Left colon (tissue), 2 donors: ENCODE data around the gene RUNX1. TPM values are rescaled to one million over a fixed set of nuclear protein-coding genes. Genes with fewer than 3 reads are reported as not detected.

Source experiments
- ATAC-seq: fragments of 200-7000 bp; cut with Tn5 transposase; one replicate; pipeline ENCODE4 v1.9.1; 2020; ENCODE audit warnings: mild to moderate bottlenecking, moderate library complexity
- DNase-seq, 2 donors: peaks; one replicate each; pipeline ENCODE4 v3.0.0-alpha.2; 2020
- intact Hi-C, 2 donors: fragments of 100-400 bp; cut with DNase I in 1 of 2; cut with micrococcal nuclease in 1 of 2; formaldehyde crosslinking; loops; one replicate each; pipeline versions ENCODE4 v1.11.2 to v1.14.0; 2022; cut with DNase I, micrococcal nuclease
- total RNA-seq, 2 donors: library from RNA; stranded (reverse); fragmentation: NEBNext Ultra II Directional; extraction: Animal tissue kit (Norgen Biotek cat#: 25700); gene quantifications; one replicate each; pipeline ENCODE4 v1.2.1, GENCODE V29; 2021
- donor health status: DM: no; HTN: no; CAD: no.
- donor health status: DM: yes; HTN: yes; CAD: no.

RUNX1 gene
- total RNA-seq, 2 donors from 2014 or later, result 17.7 to 25.8 TPM

DNA sequence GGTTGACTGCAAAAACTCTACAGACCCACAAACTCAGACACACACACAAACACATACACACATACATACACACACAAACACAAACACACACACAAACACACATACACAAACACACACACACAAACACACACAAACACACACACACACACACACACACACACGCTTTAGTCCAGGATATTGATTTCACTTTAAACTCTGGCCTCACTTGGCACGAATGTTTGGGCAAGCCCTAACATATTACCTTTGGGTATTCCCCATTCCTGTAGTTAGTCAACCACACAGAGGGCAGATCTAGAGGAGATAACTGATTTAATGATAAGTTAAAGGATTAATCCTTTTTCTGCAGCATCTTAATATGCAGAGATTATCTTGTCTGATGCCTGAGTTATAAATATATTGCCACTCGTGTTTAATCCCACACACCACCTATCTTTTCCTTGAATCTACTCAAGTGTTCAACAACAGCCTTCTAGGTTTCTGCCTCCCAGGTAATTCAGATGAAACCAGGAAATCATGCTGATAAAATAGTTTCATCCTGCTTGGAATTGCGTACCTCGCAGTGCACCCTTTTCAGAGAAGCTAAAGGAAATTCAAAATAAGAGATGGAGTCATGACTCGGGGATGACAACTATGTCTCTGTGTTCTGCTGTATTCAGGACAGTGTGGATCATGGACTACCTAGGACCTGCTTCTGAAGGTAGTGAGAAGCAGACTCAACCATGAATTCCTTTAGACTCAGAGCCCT lies 14.5 kb upstream of the RUNX1 start:
- ATAC-seq (peak; percentile 89), DNase-seq (no peak)
- intact Hi-C loops, result no loop called here

DNA sequence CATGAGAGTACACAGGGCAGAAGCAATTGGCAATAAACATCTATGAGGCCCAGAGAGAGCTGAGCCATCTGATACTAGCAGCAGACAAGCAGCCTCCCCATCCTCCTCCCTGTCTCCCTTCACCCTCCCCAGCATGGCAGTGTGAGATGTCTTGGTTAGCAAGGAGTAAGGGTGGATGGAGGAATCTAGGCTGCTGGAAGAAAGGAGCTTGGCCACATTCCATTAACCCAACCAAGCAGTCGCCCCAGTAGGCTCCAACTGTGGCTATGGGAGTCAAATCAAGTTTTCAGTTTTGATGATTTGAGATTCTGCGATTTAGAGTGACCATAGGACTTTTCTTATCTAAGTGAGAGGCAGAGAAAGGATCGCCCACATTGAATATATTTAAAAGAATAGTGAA lies 12.9 kb upstream of the RUNX1 start:
- intact Hi-C loops, result no loop called here
- ATAC-seq (no peak), DNase-seq (no peak)

DNA sequence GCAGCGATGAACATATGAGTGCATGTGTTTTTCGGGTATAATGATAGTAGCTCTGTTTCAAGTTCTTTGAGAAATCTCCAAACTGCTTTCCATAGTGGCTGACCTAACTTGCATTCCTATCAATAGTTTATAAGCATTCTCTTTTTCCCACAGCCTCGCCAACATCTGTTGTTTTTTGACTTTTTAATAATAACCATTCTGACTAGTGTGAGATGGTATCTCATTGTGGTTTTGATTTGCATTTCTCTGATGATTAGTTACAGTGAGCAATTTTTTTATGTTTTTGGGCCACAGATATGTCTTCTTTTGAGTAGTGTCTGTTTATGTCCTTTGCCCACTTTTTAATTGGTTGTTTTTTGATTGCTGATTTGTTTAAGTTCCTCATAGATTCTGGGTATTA lies 10.6 kb upstream of the RUNX1 start:
- no peak for DNase-seq
- intact Hi-C loops, result no loop called here
- no peak for ATAC-seq

DNA sequence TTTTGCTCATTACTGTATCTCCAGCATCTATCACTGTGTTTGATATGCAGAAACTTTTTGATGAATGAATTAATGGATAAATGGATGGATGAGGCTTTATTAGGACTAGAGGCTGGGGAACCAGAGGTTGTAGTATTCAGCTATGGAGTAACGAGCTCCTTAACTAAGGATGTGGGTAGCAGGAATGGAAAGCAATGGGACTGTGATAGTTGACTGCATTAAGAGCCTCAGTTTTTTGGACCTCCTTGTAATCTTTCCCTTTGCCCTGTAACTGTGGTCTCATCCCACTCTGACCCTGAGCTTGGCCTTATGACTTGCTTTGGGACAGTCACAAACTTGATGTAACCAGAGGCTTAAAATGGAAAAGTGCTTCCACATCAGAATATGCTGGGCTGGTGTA lies 9.0 kb upstream of the RUNX1 start:
- intact Hi-C loops, result no loop called here
- ATAC-seq (no peak), DNase-seq (no peak)

DNA sequence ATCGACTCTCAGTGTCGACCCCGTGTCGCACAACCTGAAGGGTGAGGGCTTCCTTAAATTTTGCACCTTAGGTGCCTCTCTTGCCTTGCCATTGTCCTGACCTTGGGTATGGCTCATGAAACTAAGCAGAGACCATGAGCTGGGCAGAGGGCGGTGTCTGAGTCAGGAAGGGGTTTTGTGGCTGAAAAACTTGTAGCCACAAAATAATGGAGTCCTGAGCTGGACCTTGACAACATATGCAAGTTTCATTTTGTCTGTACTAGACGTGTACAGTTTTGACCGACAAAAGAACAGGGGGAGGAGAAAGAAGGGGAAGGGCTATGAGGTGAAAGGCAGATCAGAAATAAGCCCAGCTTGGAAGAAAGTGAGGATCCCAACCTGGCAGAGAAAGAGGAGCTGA lies 8.3 kb upstream of the RUNX1 start:
- intact Hi-C loops, result no loop called here

DNA sequence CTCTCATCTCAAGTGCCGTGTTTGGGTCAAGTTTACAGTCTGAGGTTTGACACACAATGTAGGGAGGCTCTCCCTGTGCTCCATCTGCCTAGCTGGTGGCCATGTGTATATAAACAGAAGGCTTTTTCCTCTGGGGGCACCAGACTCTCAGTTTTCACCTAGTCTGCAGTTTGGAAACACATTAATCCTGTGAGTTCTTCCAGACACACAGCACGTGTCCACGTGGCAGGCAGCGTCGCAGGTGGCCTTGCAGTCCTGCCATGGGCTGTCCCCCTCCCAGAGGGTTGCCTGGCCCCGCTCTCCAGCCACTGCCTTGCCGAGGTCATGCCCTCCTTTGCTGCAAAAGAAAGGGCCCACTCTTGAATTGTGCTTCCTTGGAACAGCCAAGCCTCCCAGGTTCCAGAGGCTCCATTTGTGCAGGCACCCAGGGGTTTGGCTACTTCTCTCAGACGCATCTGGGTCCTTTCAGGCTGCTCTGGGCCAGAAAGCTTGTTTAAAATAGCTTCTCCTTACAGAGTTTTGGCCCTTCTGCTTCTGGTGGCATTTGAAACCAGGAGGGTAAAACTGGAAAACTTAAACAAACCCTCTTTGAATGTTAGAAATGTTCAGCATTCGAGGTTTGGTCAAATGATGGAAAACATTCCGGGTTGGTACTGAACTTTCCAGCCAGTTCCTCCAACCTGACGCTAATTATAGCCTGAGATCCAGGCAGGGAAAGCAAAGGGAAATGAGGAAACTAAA lies 4.4 kb upstream of the RUNX1 start:
- ATAC-seq (no peak), DNase-seq (no peak)
- intact Hi-C loops, result no loop called here

More for the DNA sequence above, 8.3 kb upstream of the RUNX1 start:
- ATAC-seq (no peak), DNase-seq (no peak)

DNA sequence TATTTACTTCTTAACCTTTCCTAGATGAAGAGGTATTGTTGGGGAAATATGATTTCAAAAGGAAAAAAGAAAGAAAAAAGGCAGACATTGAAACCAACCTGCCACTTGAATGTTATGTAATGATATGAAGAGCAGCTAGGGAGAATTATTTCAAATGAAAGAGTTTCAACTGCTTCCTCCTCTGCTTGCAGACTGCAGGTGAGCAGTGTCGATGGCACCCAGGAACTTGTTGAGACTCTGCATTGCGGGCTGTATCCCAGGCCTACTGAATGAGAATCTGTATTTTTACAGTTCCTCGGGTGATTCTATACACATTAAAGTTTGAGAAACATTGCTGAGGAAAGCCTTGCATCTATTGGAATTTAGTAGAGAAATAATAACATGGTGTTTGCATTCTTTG lies 3.7 kb upstream of the RUNX1 start:
- intact Hi-C loops, result no loop called here
- no peak for DNase-seq
- no peak for ATAC-seq

DNA sequence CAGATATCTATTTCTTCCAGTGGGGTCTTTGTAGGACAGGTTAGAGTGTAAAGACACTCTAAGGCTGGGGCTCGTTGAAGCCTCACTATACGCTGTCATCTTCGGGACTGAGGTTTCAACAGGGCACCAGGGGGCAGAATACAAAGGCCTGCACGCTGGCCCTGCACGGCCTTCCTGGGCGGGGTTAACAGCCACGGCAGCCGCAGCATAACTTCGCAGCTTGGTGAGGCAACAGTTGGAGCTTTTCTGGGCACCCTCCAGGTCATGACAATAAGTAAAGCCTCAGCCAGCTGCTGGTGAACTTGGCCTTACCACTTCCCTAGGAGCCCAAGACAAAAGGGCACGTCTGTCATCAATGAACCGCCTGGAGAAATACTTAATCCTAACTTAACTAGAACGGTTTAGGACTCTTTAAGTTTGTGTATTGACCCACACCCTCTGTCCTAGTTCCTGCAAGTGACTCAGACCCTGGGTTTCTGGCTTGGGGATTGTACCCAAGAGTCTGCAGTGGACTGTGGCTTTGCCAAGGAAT lies 2.3 kb upstream of the RUNX1 start:
- peak; percentile 93 for ATAC-seq
- intact Hi-C loops, result no loop called here
- DNase-seq, result peak; percentile 88

DNA sequence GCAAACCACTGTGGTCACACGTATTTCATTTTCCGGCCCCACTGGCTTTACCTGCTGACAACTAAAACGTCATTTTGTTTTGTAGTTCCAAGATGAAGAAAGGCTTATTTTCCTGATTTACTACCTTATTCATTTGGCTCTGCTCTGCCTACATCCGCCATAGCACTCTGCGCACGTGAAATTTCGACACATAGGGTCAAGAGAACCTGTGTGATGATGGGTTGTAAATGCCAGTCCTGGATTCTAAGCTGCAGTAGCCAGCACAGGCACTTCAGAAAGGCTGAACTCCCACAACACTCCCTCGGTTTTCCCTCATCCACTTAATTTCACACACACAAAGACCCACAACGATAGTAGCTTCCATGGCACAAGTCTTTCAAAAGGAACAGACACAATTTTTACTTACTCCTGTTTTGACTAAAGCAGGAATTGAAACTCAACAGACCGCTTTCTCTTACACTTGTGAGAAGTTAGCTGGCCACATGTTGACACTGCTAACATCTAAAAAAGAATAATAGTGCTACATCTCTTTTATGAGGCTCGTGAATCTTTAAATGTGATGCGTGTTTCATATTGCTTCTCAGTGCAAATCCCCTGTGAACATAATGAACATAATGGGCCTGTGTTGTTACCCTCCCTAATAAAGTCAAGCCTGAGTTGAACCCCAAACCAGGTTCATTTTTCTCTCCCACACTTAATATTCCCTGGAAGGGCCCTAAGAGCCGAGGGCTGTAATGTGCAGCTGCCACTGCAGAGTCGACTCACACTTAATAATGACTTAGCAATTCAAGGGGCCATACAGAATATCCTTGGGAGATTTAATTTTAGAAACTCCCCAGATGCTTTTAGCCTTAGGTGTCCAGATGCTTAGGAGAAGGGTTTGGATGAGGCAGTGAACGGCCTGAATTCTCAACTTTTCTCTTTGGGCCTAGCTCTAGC lies 1.5 kb upstream of the RUNX1 start:
- intact Hi-C loops, result no loop called here
- DNase-seq (no peak), ATAC-seq (no peak)

DNA sequence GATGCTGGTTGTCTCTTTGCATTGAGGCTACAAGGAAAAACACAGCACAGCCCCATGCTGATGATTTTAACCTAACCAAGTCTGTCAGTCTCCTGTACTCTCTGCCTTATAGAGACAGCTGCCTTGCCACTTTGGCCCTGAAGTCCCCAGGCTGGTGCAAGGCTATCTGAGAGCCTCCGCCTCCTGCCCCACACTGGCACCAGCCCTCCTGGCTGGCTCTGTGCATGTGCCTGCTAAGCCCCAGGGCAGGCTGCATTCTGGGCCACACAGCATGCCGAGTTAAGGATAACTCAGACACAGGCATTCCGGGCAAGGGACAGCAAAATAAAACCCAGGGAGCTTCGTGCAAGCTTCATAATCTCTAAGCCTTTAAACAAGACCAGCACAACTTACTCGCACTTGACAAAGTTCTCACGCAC lies 910 bp downstream of the RUNX1 start:
- DNase-seq, result peak in 1 of 2 donors; percentile 31
- ATAC-seq, result no peak
- intact Hi-C loops, result no loop called here

DNA sequence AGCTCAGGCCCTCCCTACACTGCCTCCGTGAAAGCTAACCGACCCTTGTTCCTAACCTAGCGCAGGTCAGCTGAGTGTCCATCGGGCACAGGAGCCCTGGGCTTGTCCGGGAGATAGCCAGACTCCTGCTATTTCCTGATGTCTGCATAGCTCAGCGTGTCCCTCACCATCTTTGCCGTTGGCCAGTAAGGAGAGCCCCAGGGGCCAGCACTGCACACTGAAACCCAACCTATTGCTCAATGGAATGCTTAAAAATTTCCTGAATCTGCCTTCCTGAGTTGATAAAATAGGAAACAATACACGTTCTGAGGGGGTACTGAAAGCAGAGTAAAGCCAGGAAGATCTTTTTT lies 2.2 kb downstream of the RUNX1 start:
- DNase-seq, result no peak
- intact Hi-C loops, result no loop called here
- ATAC-seq, result no peak

DNA sequence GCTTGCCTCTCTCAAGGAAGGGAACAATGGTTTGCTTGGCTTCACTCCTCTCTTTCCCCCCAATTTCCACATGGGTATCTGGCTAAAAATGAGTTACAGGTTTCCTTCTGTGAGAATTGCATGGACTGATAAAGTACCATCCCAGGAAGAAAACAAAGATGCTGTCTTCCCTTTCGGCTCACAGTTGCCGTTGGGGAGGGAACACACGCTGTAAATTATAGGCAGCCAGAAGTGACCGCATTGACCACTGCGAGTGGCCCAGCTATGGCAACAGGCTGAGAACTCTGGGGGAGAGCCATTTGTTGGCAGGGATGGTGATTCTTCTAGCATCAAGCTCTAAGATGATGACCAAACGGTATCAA lies 2.9 kb downstream of the RUNX1 start:
- ATAC-seq (no peak), DNase-seq (no peak)
- intact Hi-C loops, result no loop called here

DNA sequence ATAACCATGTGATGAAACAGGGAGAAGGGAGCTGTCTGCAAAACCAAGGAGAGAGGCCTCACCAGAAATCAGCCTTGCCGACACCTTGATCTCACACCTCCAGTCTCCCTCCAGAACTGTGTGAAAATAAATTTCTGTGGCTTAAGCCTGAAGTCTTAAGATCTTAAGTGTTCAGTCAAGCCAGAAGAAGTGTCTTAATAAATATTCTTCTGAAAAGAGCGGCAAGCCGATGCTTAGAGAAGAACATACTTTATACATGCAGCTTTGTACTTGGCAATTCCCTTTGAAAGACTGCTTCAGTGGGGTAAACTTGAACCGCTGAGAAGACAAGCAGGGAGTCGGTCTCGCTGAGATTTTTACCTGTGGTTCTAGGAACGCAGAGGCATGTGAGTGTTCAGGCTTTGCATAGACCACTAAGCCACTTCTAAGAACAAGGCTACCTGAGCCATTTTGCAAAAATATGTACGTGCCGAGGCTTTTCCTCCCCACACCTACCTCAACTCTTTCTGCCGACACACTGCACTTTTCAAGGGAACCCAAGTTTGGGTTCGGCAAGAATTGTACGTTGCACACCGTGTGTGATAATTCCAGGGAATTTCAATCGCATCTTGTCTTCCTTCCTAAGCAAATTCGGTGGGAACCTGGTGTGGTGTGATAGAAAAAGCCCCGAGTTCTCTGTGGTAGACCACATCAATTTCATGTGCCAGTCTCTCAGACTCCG lies 3.4 kb downstream of the RUNX1 start:
- no peak for DNase-seq
- intact Hi-C loops, result no loop called here
- ATAC-seq, result no peak

DNA sequence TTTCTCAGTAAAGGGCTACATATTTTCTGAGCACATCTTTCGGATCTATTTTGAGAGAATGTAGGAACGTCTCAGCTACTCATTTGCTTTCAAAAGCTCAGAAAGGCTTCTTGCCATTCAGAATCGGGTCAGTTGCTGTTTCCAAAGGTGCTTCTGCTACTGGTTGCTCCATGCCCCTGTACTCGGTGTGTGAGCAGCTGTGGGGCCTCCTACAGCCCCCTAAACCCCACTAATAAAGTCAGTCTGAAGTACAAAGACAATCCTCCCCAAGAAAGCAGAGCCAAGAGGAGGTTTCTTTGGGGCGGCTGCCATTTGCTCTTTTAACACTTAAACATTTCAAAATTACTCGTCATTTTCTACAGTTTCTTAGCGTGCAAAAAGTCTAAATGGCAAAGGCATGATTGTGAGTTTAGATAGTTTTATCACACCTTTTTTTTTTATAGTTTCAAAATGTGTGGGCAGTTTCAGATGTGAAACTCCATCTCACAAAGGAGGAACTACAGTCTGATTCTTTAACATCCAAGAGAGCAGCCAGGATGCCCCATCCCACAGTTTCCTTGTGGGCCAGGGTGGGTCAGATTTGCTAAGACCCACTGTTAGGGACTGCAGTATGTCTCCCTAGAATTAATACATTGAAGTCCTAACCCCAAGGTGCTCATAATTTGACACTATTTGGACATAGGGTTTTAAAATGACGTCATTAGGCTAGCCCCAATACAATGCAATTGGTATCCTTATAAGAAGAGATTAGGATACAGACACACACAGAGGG lies 4.1 kb downstream of the RUNX1 start:
- intact Hi-C loops, result no loop called here

DNA sequence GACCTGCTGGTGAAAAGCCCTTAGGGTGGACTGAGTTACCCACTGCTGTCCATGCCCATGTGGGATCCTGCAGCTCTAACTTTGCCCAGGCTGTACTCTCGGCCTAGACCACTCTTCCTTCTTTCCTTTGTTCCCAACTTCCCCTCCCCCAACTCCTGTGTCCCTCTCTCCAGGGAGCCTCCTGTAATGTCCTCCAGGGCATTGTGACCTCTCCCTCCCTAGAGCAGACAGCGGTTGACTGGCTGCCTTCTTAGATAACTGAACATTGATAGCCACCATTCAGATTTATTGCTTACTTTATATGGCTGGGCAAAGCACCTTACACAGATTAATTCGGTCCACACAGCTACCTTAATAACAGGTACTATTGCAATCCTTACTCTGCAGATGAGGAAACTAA lies 5.0 kb downstream of the RUNX1 start:
- intact Hi-C loops, result no loop called here
- DNase-seq, result no peak
- ATAC-seq, result peak; percentile 78

More for the DNA sequence above, 4.1 kb downstream of the RUNX1 start:
- DNase-seq, result no peak
- no peak for ATAC-seq

DNA sequence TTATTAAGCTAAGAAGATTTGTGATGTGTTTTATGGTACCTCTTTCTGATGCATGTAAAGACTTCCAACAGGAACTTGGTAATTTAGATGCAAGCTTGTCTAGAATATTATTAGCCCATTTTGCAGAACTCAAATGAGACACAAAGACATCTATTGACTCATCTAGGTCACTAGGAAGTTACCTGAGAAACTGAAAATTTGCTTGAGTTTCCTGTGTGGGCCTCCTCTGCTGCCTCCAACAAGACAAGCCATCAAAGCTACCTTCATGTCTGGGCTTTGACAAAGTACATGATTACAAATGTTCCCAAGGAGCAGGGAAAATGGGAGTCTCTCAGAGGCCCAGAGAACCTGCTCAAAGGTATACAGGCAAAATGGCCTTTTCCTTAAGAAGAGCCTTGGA lies 5.6 kb downstream of the RUNX1 start:
- intact Hi-C loops, result no loop called here

DNA sequence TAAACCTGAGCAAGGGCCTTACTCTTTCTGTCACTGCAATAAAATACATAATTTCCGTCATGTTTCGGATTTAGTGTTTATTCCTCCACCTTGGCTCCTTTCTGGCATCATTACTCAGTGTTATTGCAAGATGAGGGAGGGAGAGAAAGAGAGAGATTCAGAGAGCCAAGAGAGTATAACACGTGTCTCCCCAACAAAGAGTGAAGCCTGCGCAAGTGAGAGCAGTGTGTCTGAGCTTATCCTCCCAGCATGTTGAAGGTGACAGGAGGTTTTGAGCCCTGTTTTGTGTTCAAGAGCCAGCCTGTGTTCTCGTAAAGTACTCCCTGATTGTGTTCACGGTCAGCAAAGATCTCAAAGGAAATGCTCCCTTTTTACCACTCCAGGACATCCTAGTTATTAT lies 6.3 kb downstream of the RUNX1 start:
- intact Hi-C loops, result no loop called here
- DNase-seq (no peak), ATAC-seq (no peak)

More for the DNA sequence above, 5.6 kb downstream of the RUNX1 start:
- ATAC-seq (no peak), DNase-seq (no peak)

DNA sequence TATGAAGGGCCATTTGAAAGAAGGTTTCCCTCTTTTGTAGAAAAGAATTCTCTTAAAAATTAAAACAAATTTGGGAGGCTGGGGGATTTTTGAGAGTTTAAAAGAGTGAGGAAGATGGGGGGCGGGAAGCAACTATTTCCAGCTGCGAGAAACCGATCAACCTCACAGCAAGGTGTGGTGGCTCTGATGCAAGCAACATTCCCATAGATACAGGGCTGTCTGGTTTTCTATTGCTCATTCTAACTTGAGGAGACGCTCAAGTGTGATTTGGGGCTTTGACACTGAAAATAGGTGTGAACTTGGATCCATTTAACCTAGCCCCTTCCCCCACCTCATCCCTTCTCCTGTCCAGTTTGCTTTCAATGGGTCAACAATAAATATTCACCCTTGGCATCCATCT lies 7.2 kb downstream of the RUNX1 start:
- intact Hi-C loops, result no loop called here
- DNase-seq, result no peak
- no peak for ATAC-seq
